Kidney epithelial cell (primary cell): ENCODE results near the gene SOX9. TPM values are rescaled to one million over a fixed set of nuclear protein-coding genes. Genes with fewer than 3 reads are reported as not detected.

Experiments
- DNase-seq: peaks from one replicate; pipeline ENCODE4 v3.0.0-alpha.2; 2010; ENCODE audit warnings: low read depth
- H3K27me3 ChIP-seq: 2 replicates; pipeline ENCODE4 v1.6.0; 2011; ENCODE audit warnings: low read length; ENCODE audit not compliant: control insufficient read depth, insufficient read depth
- H3K36me3 ChIP-seq: 2 replicates; pipeline ENCODE4 v1.5.1; 2011; ENCODE audit warnings: low read length; ENCODE audit not compliant: control insufficient read depth, insufficient read depth
- H3K4me3 ChIP-seq: 2 replicates; pipeline ENCODE4 v1.5.1; 2011; ENCODE audit warnings: low read depth, mild to moderate bottlenecking, control low read depth, low read length
- total RNA-seq: library from RNA; depleted of rRNA; stranded (reverse); fragments of >200 nt; gene quantifications from 2 replicates; pipeline ENCODE4 v1.2.3, GENCODE V29; 2015
- TF ChIP-seq, protein P1 (sequence below): IDR thresholded peaks from 2 replicates; pipeline ENCODE4 v1.5.1; 2011; ENCODE audit warnings: mild to moderate bottlenecking, moderate library complexity, low read length, control low read depth, inconsistent platforms; ENCODE audit not compliant: insufficient read depth, poor library complexity, severe bottlenecking

Gene SOX9
- total RNA-seq, 1 donor from 2014 or later, result 65.9 TPM

- H3K36me3 ChIP-seq, result no peaks in the 10 kb centered on the region
- H3K27me3 ChIP-seq, result no peaks in the 10 kb centered on the region
- TF ChIP-seq, protein P1, sequence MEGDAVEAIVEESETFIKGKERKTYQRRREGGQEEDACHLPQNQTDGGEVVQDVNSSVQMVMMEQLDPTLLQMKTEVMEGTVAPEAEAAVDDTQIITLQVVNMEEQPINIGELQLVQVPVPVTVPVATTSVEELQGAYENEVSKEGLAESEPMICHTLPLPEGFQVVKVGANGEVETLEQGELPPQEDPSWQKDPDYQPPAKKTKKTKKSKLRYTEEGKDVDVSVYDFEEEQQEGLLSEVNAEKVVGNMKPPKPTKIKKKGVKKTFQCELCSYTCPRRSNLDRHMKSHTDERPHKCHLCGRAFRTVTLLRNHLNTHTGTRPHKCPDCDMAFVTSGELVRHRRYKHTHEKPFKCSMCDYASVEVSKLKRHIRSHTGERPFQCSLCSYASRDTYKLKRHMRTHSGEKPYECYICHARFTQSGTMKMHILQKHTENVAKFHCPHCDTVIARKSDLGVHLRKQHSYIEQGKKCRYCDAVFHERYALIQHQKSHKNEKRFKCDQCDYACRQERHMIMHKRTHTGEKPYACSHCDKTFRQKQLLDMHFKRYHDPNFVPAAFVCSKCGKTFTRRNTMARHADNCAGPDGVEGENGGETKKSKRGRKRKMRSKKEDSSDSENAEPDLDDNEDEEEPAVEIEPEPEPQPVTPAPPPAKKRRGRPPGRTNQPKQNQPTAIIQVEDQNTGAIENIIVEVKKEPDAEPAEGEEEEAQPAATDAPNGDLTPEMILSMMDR, result no peak
- no peak overlapping the region for H3K4me3 ChIP-seq
- DNase-seq, result no peak
Observed at GRCh38 chr17:72095316-72095715, 25.5 kb upstream of the SOX9 start.

DNA sequence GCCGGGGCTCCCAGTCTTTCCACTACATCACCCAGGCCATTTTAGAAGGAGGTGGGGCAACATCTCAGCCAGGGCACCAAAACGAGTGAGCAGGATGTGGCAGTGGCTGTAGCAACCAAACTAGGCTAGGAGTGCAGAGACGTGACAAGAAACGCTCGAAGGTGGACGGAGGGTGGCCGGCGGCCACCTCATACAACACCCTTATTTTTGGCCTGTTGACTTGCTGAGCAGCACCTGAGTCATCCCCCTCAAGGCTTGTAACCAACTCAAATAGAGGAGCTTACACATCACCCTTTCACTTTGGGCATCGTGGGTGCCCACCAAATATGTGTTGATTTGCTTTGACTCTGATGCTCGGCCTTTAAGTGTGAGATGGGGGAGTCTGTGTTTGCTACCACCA, 23.7 kb upstream of the SOX9 start:
- no peak for DNase-seq

DNA sequence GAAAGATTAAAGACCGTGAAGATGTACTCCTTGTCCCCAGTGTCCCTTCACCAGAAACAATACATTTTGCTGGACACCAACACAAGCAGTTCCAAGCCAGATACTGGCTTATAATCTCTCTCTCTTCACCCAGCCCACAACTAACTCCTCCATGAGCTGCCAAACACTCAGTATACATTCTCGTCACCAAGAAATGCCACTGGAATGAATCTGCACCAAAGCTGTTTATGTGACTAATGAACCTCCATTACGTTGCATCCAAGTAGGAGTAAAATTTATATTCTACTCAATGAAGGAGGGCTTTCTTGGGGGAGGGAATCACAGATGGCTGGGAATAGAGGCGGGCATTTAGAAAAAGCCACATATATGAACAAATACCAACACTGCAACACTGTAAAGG, 20.9 kb upstream of the SOX9 start:
- Histone ChIP-seq H3K4me3 (no peak overlapping the region), H3K27me3 (no peaks in the 10 kb centered on the region), H3K36me3 (no peaks in the 10 kb centered on the region)
- no peak for DNase-seq
- TF ChIP-seq, protein P1, result no peak

More for the DNA sequence above, 23.7 kb upstream of the SOX9 start:
- no peak overlapping the region for H3K4me3 ChIP-seq
- H3K27me3 ChIP-seq, result no peaks in the 10 kb centered on the region
- TF ChIP-seq, protein P1, result no peak
- no peaks in the 10 kb centered on the region for H3K36me3 ChIP-seq

- DNase-seq, result no peak
- no peaks in the 10 kb centered on the region for H3K36me3 ChIP-seq
- H3K27me3 ChIP-seq, result no peaks in the 10 kb centered on the region
- H3K4me3 ChIP-seq, result no peak overlapping the region
- TF ChIP-seq, protein P1, result no peak
Observed at GRCh38 chr17:72100470-72100869, 20.4 kb upstream of the SOX9 start.

DNA sequence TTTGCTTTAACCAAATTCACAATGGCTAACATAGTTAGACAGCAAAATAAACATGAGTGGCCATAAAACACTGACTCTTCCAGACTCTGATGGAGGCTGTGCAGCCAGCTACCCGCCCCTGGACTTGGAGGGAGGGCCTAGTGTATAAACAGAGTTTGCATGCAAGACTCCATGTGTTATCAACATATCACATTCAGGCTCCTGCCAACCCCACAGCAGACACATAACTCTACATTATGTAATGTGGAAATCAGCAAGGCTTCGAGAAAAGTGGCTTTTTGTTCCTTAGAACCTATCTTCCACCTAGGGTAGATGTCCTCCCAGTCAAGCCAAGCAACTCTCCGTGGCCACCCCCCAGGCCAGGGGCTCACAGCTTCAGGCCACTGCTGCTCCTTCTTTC, 19.3 kb upstream of the SOX9 start:
- Histone ChIP-seq H3K36me3 (no peaks in the 10 kb centered on the region), H3K4me3 (no peak overlapping the region), H3K27me3 (no peaks in the 10 kb centered on the region)
- DNase-seq, result no peak
- TF ChIP-seq, protein P1, result no peak

GRCh38 chr17:72102366-72102765, 18.5 kb upstream of the SOX9 start:
- Histone ChIP-seq H3K4me3 (no peak overlapping the region), H3K36me3 (no peaks in the 10 kb centered on the region), H3K27me3 (no peaks in the 10 kb centered on the region)
- DNase-seq, result no peak
- TF ChIP-seq, protein P1, result no peak
